ENCODE results near the gene DUS1L.

DNA sequence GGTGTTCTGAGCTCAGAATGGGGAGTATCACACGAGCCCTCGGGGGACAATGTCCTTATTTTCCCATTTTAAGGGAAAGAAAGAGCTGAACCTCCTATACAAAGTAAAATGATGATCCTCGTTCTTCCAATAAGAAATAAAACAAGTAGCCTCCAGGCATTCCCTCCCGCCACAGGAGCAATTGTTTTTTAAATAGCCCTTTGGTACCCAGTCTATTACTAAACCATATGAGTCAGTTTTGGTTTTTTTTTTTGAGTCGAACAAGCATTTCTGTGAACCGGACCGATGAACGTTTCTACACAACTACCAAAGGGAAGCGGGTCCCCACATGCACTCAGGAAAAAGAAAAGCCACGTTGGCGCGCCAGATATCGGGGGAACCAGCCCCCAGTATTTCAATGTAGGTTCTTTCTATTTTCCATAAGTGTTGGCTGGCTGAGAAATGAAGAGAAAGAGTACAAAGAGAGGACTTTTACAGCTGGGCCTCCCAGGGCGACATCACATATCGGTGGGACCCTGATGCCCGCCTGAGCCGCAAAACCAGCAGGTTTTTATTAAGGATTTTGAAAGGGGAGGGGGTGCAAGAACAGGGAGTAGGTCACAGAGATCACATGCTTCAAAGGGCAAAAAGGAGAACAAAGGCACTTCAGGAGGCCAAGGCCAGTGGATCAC, 24.3 kb downstream of the DUS1L start:
- no peak for TF ChIP-seq POLR2A (IDR thresholded peaks at IDR 0.05)
- TF ChIP-seq, protein P1, sequence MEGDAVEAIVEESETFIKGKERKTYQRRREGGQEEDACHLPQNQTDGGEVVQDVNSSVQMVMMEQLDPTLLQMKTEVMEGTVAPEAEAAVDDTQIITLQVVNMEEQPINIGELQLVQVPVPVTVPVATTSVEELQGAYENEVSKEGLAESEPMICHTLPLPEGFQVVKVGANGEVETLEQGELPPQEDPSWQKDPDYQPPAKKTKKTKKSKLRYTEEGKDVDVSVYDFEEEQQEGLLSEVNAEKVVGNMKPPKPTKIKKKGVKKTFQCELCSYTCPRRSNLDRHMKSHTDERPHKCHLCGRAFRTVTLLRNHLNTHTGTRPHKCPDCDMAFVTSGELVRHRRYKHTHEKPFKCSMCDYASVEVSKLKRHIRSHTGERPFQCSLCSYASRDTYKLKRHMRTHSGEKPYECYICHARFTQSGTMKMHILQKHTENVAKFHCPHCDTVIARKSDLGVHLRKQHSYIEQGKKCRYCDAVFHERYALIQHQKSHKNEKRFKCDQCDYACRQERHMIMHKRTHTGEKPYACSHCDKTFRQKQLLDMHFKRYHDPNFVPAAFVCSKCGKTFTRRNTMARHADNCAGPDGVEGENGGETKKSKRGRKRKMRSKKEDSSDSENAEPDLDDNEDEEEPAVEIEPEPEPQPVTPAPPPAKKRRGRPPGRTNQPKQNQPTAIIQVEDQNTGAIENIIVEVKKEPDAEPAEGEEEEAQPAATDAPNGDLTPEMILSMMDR (IDR thresholded peaks at IDR 0.05) = no peak
